DND-41 (cell line): ENCODE measurements around the gene GYPC.

ENCODE experiments used
- CTCF ChIP-seq: IDR thresholded peaks from 2 replicates; pipeline ENCODE4 v1.5.1; 2012; ENCODE audit warnings: borderline replicate concordance, low read length, moderate library complexity, mild to moderate bottlenecking; ENCODE audit not compliant: poor library complexity, severe bottlenecking; ENCODE audit errors: extremely low read depth
- EZH2 ChIP-seq: IDR thresholded peaks from 3 replicates; pipeline ENCODE4 v1.6.1; 2012; ENCODE audit warnings: borderline replicate concordance, low read depth, mild to moderate bottlenecking, moderate library complexity, low read length, inconsistent platforms; ENCODE audit not compliant: severe bottlenecking

DNA sequence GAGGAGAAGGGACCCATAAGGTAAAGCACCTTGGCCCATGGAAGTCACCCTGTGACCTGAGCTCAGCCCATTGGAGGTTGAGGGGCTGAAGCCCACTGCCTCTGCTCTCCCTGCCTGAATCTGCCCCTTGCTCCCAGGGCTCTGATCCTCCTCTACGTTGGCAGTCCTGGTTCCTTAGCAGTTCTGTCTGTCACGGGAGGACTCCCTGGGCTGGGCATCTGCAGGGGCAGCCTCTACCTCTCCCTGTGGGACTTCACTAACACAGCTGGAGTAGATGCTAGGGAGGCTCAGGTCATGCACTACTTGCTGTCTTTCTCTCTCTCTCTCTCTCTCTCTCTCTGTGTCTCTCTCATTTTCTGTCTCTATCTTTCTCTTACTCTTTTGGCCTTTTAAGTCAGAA lies 8.7 kb downstream of the GYPC start:
- TF ChIP-seq CTCF (no peak), EZH2 (no peak)
